Measurements from ENCODE around the gene SETBP1.

SETBP1 gene

GRCh38 chr18:44968336-44968735 is 287.6 kb downstream of the SETBP1 start:
- no peaks in the 10 kb centered on the region for H3K36me3 ChIP-seq (ENCODE audit: insufficient read depth, low read length)
- no peaks in the 10 kb centered on the region for H3K9me3 ChIP-seq (ENCODE audit: low read length)
- H3K27ac ChIP-seq (ENCODE audit: low read depth, low read length, poor library complexity, severe bottlenecking): no peak overlapping the region
- no peak overlapping the region for H3K9ac ChIP-seq (ENCODE audit: low read length)
- no peaks in the 10 kb centered on the region for H3K79me2 ChIP-seq (ENCODE audit: insufficient read depth, low read length)
- H3K4me1 ChIP-seq (ENCODE audit: insufficient read depth, low read length, severe bottlenecking): no peaks in the 10 kb centered on the region
- H4K20me1 ChIP-seq (ENCODE audit: insufficient read depth, low read length): no peaks in the 10 kb centered on the region
- H3F3A ChIP-seq (ENCODE audit: insufficient read depth, low read length): no peaks in the 10 kb centered on the region
- TF ChIP-seq CTCF (IDR thresholded peaks at IDR 0.05; ENCODE audit: low read length) (peak; percentile 25; the same call in 1 of the 2 replicates), EZH2 (IDR thresholded peaks at IDR 0.05; ENCODE audit: borderline replicate concordance, low read length) (no peak)
- no peak overlapping the region for H3K4me3 ChIP-seq (ENCODE audit: low read depth, low read length, poor library complexity, severe bottlenecking)
- H3K4me2 ChIP-seq (ENCODE audit: low read length): no peak overlapping the region
- H2AFZ ChIP-seq (ENCODE audit: low read length): no peak overlapping the region
- H3K9me2 ChIP-seq (ENCODE audit: low read depth, low read length): no peaks in the 10 kb centered on the region
- no peaks in the 10 kb centered on the region for H3K27me3 ChIP-seq (ENCODE audit: insufficient read depth, low read length)

DNA sequence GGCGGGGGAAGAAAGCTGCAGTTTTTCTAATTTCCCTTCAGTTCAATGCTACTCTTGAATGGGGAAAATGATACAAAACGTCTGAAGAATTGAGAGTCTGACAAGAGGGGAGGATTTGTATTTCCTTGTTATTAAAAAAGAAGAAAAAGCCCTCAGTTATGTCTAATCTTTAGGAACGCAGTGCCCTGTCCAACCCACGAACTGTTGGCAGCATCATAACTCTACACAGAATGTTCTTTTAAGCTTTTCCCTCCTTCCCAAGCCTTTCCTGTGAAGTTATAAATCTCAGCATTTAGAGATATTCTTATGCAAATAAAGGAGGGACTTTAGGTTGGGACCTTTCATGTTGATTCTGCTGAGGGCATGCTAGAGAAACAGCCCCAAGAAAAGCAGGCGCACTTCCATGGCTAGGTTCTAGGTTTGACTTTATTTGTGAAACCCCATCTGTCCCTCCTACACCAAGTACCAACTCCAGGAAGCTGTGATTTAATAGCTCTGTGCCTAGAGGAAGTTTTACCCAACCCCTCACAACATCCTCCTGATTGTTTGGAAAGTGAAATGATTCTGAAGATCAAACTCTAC is 288.6 kb downstream of the SETBP1 start:
- H3K79me2 ChIP-seq (ENCODE audit: insufficient read depth, low read length): no peaks in the 10 kb centered on the region
- no peak overlapping the region for H3K4me2 ChIP-seq (ENCODE audit: low read length)

DNA sequence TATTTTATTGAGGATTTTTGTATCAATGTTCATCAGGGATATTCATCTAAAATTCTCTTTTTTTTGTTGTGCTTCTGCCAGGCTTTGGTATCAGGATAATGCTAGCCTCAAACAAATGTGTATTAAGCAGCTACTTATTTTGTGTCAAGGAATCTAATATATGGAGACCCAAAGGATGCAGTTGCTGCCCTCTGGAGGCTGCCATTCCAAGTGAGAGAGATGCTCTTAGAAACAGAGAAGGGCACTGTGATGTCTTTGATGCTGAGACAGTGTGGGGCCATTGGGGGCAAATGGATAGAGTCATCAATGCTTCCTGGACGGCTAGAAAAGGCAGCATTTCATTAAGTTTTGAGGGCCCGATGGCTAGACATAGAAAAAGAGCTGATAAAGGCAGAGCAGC is 292.6 kb downstream of the SETBP1 start:
- H3K27me3 ChIP-seq (ENCODE audit: insufficient read depth, low read length): no peaks in the 10 kb centered on the region
- H3K4me3 ChIP-seq (ENCODE audit: low read depth, low read length, poor library complexity, severe bottlenecking): no peak overlapping the region
- no peak overlapping the region for H3K27ac ChIP-seq (ENCODE audit: low read depth, low read length, poor library complexity, severe bottlenecking)
- H3F3A ChIP-seq (ENCODE audit: insufficient read depth, low read length): no peaks in the 10 kb centered on the region
- TF ChIP-seq EZH2 (IDR thresholded peaks at IDR 0.05; ENCODE audit: borderline replicate concordance, low read length) (no peak), CTCF (IDR thresholded peaks at IDR 0.05; ENCODE audit: low read length) (peak; percentile 30; the same call in 1 of the 2 replicates)
- H4K20me1 ChIP-seq (ENCODE audit: insufficient read depth, low read length): no peaks in the 10 kb centered on the region
- H3K4me1 ChIP-seq (ENCODE audit: insufficient read depth, low read length, severe bottlenecking): no peaks in the 10 kb centered on the region
- no peak overlapping the region for H3K4me2 ChIP-seq (ENCODE audit: low read length)
- no peaks in the 10 kb centered on the region for H3K9me2 ChIP-seq (ENCODE audit: low read depth, low read length)
- no peaks in the 10 kb centered on the region for H3K36me3 ChIP-seq (ENCODE audit: insufficient read depth, low read length)
- no peaks in the 10 kb centered on the region for H3K79me2 ChIP-seq (ENCODE audit: insufficient read depth, low read length)
- H3K9ac ChIP-seq (ENCODE audit: low read length): no peak overlapping the region
- no peaks in the 10 kb centered on the region for H3K9me3 ChIP-seq (ENCODE audit: low read length)
- no peak overlapping the region for H2AFZ ChIP-seq (ENCODE audit: low read length)

More for the DNA sequence above, 288.6 kb downstream of the SETBP1 start:
- no peak overlapping the region for H3K9ac ChIP-seq (ENCODE audit: low read length)
- TF ChIP-seq EZH2 (IDR thresholded peaks at IDR 0.05; ENCODE audit: borderline replicate concordance, low read length): no peak
- TF ChIP-seq CTCF (IDR thresholded peaks at IDR 0.05; ENCODE audit: low read length): no peak
- H3K4me1 ChIP-seq (ENCODE audit: insufficient read depth, low read length, severe bottlenecking): no peaks in the 10 kb centered on the region
- no peaks in the 10 kb centered on the region for H3K27me3 ChIP-seq (ENCODE audit: insufficient read depth, low read length)
- H3K27ac ChIP-seq (ENCODE audit: low read depth, low read length, poor library complexity, severe bottlenecking): no peak overlapping the region
- H3K4me3 ChIP-seq (ENCODE audit: low read depth, low read length, poor library complexity, severe bottlenecking): no peak overlapping the region
- no peaks in the 10 kb centered on the region for H4K20me1 ChIP-seq (ENCODE audit: insufficient read depth, low read length)
- H2AFZ ChIP-seq (ENCODE audit: low read length): no peak overlapping the region
- H3K36me3 ChIP-seq (ENCODE audit: insufficient read depth, low read length): no peaks in the 10 kb centered on the region
- H3K9me2 ChIP-seq (ENCODE audit: low read depth, low read length): no peaks in the 10 kb centered on the region
- H3F3A ChIP-seq (ENCODE audit: insufficient read depth, low read length): no peaks in the 10 kb centered on the region
- H3K9me3 ChIP-seq (ENCODE audit: low read length): no peaks in the 10 kb centered on the region
